DMS114 treated with DMSO at 0.1 percent for 48 hours (cell line): ENCODE measurements around the gene PDSS1.

Experiments
- DNase-seq: peaks from one replicate; lab custom pipeline; 2025; ENCODE audit not compliant: unreplicated experiment; lab: John Stamatoyannopoulos, UW

PDSS1 gene

DNA sequence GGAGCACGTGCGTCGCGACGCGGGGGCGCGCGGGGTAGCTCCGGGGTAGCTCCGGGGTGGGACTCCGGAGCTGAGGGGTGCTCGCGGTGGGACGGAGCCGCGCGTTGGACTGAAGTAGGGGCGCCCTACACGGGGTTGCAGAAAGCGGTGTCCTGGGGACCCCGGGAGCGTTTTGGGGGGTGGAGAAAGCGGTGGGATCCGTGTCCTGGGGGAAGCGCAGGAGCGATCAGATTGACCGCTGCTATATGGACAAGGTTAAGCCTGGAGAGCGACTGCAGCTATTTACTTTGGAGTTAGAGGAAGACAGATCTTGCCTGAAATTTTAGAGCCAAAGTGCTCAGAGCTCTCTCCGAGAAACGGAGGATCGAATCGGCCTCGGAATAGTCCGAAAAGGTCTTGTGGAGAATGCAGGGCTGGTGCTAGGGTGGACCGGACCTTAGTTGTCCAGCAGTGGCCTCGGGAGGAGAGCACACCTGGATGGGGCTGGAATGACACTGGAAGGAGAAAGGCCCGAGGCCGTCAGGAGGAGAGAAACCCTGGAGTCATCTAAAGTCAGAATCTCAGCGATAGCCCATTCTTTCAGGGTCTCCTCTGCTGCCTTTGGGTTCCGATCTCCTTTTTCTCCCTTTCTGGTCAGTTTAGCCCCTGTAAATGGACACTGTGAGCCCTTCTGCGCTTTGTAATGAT, 564 bp downstream of the PDSS1 start:
- no peak for DNase-seq

DNA sequence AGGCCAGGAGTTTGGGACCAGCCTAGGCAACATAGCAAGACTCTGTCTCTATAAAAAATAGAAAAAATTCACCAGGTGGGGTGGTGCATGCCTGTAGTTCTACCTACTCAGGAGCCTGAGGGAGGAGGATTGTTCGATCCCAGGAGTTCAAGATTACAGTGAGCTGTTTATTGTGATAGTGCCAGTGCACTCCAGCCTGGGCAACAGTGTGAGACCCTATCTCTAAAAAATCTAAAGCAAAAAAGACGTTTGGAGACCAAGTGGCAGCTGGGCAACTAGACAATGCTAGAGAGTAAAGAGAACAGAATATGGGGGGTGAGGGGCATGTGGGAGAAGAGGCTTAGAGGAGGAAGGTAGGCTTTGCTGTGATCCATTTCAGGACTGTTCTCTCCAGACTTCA, 1.4 kb downstream of the PDSS1 start:
- DNase-seq = no peak

GRCh38 chr10:26699631-26700030, 2.1 kb downstream of the PDSS1 start:
- no peak for DNase-seq

- no peak for DNase-seq
Observed at GRCh38 chr10:26700884-26701630, 3.6 kb downstream of the PDSS1 start.

- DNase-seq = no peak
Observed at GRCh38 chr10:26703096-26703495, 5.6 kb downstream of the PDSS1 start.

GRCh38 chr10:26703974-26704373, 6.5 kb downstream of the PDSS1 start:
- no peak for DNase-seq

- DNase-seq = no peak
Observed at GRCh38 chr10:26706206-26706605, 8.7 kb downstream of the PDSS1 start.

- no peak for DNase-seq
Observed at GRCh38 chr10:26706936-26707335, 9.4 kb downstream of the PDSS1 start.

GRCh38 chr10:26711324-26711723, 13.8 kb downstream of the PDSS1 start:
- no peak for DNase-seq

- DNase-seq = no peak
Observed at GRCh38 chr10:26714415-26715136, 17.1 kb downstream of the PDSS1 start.

- DNase-seq = no peak
Observed at GRCh38 chr10:26715137-26715487, 17.6 kb downstream of the PDSS1 start.

- DNase-seq = no peak
Observed at GRCh38 chr10:26717476-26717875, 20.0 kb downstream of the PDSS1 start.

- DNase-seq = no peak
Observed at GRCh38 chr10:26721561-26721960, 24.1 kb downstream of the PDSS1 start.

- no peak for DNase-seq
Observed at GRCh38 chr10:26723016-26723415, 25.5 kb downstream of the PDSS1 start.

DNA sequence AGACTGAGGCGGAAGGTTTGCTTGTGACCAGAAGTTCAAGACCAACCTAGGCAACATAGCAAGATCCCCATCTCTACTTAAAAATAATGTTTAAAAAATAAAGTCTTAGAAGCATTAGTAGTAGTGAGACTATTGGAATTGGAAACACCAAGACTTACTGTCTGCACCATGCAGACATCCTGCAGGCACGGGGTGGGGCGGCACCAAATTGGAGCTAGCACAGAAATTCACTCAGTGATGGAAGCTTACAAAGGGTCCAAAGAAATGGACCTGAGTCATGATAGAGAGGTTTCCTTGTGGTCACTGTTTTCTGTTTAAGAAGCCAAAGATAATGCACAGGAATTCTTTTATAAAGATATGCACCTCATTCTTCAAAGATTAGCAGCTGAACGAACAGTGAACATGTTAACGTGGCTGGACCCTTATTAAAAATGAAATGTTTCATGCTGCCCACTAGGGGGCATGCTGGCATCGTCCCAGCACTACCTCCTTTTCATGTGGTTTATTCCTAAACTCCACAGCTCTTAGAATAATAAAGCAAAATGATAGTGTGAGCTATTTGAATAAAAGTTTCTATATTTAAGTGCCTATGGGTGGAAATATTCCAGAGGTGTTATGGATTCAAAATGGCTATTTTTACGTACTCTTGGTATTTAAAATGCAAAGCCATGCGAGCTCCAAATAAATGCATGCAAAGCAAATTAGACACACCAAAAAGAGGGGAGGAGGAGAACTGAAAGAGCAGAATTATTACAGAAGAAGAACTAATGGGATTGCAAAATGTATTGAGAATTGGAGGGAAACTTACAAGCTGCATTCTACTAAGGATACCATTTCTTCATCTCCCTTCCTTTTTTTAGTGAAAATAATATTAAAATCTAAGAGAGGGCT, 28.6 kb downstream of the PDSS1 start:
- DNase-seq = peak; percentile 60

GRCh38 chr10:26727005-26727404, 29.5 kb downstream of the PDSS1 start:
- no peak for DNase-seq

DNA sequence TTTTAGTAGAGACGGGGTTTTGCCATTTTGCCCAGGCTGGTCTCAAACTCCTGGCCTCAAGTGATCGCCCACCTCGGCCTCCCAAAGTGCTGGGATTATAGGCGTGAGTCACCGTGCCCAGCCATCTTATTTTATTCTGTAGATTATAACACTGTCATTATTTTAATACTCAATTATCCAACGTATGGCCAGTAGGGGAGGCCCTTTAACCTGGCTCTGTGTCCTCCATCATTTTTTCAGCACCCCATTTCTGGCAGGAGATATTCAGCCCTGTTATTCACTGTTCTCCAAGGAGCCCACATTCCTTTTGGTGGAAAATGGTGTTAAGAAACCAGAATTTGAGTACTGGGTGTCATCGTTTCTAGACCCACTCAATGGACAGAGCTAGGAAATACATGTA, 31.5 kb downstream of the PDSS1 start:
- no peak for DNase-seq

GRCh38 chr10:26729395-26729794, 31.9 kb downstream of the PDSS1 start:
- no peak for DNase-seq

GRCh38 chr10:26730552-26730951, 33.1 kb downstream of the PDSS1 start:
- no peak for DNase-seq

DNA sequence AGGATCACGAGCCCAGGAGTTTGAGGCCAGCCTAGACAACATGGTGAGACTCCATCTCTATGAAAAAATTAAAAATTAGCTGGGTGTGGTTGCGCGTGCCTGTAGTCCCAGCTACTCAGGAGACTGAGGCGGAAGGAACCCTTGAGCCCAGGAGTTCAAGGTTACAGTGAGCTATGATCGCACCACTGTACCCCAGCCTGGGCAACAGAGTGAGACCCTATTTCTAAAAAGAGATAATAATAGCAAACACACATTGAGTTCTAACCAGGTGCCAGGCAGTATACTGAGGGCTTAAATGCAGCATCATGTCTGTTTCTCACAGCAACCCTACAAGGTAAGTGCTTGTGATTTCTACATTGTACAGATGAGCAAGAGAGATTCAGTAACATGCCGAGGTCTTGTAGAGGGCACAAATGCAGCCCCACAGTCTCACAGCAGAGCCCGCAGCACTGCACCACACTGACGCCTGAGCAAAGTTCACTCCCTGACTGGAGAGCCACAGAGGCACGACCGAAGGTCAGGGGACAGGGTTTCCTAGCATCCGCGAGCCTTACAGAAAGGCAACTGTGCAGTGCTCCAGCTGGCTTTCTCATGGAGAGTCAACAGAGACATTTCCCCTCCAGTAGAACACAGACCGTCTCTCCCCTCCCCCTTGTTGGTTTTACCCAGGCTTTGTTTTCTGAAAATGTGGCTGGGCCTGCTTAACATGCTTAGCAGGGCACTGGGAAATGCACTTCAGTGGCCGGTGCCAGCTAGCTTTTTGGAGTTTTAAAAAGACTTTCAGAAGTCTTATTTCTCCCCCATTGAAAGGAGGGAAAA, 36.5 kb downstream of the PDSS1 start:
- DNase-seq = no peak
